RPMI8226 (cell line): Measurements from ENCODE around the gene SIK3.
"Not testable (repeated sequence)": the region's sequence is repeated elsewhere in the genome, so short reads cannot be mapped to it uniquely, and the experiment has no call there.

Source experiments
- DNase-seq: peaks from one replicate; pipeline ENCODE4 v3.0.0-alpha.2; 2015

The SIK3 gene

DNA sequence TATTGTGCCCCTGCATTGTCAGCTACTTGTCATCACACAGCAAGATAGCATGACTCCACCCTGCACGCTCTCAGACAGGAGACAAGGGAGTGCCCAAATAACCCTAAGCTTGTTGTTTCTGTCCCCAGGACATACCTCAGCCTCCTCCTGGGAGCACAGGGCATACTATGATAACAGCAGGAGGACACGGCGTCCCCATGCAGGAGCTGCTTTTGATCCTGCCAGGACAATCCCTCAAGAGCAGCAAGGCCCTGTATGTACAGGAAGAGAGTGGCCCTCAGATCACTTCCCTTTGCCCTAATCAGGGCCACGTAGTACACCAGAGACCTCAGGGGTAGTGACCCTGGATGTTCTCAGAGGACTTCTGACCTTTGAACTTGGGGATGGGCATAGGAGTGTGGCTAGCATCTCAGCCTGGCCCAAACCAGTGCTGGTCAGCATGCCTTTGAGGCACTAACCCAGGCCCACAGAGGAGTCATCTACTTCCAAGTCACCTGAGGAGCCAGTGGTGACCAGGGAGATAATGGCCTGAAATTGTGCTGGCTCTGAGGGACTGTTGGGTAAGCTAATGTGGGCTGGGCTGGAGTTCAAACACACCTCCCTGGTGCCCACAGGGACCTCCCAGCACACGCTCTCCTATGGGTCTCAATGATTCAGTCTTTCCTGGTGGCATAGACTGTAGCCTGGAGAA, 284.3 kb downstream of the SIK3 start:
- DNase-seq, result no peak

DNA sequence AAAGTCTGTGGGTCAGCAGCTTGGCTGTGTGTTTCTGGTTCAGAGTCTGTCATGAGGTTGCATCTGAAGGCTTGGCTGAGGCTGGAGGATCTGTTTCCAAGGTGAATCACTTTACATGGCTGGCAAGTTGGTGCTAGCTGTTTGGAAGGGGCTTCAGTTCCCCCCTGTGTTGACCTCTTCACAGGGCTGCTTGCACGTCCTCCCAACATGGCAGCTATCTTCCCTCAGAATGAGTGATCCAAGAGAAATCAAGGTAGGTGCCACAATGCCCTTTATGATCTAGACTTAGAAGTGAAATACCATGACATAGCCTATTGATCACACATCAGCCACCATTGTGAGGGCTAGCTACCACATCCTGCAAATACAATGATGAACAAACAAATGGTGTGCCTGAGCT, 285.1 kb downstream of the SIK3 start:
- DNase-seq, result no peak

DNA sequence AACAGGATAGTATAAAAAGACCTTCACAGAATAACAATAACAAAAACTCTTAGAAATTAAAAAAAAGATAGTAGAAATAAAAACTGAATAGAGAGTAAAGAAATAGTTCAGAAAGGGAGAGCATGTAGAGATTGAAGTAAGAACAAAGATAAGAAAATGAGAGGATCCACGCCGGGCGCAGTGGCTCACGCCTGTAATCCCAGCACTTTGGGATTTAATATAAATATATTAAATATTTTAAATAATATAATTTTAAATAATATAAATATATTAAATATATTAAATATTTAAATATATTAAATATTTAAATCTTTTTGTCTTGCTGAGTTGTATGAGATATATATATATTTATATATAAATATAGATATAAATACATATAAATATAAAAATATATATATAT, 286.1 kb downstream of the SIK3 start:
- no peak for DNase-seq

DNA sequence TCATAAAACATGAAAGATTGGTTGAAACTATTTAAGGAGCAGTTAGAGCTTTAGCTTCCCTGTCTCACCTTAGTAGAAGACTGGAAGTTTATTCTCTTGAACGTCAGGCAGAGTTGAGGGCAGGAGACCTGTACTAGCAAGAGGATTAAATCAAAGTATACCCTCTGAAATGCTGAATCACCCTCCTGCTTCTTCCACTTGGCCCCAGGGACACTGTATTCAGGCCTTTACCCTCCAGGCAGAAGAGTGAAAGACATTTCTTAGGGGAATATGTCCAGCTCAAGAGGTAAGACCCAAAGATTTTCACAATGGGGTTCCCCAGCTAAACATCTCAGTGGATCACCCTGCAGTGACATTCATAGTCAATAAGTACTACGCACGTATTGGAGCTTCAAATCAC, 287.0 kb downstream of the SIK3 start:
- no peak for DNase-seq

DNA sequence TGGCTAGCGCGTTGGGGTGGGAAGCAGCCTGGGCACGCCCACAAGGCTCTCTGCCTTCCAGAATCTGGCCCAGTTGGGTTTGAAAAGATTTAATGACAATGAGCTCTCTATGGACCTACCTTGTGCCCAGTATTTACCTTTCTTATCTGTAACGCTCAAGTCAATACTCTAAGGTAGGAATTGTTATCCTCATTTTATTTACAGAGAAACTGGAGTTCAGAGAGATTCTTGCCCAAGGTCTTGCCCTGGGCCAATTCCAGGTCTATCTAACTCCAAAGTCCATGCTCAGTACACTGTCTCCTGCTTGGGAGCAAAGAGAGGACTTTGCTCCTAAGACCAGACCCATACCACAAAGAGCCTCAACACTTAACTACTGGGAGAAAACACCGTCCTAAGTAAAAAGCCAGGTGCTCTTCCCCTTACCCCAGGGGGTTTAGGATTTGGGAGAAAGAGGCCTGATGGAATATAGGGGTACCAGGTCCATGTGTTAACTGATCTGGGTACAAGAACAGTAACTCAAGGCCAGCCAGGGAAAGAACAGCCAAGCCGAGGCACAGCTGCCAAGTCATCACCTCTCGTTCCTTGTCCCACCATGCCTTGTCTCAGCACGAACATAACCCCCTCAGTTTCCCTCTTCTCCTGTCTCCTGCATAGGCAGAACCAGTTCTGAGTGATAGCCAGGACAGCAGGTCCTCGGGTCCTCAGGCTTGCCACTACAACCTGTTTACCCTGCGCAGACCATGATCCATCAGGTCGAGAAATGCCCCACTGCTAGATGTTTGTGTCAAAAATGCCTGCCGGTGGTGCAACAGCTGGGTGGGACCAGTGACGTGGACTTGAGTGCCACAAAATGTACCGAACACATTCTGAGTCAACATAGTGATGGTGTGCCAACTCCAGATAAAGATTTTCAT, 289.7 kb downstream of the SIK3 start:
- no peak for DNase-seq

DNA sequence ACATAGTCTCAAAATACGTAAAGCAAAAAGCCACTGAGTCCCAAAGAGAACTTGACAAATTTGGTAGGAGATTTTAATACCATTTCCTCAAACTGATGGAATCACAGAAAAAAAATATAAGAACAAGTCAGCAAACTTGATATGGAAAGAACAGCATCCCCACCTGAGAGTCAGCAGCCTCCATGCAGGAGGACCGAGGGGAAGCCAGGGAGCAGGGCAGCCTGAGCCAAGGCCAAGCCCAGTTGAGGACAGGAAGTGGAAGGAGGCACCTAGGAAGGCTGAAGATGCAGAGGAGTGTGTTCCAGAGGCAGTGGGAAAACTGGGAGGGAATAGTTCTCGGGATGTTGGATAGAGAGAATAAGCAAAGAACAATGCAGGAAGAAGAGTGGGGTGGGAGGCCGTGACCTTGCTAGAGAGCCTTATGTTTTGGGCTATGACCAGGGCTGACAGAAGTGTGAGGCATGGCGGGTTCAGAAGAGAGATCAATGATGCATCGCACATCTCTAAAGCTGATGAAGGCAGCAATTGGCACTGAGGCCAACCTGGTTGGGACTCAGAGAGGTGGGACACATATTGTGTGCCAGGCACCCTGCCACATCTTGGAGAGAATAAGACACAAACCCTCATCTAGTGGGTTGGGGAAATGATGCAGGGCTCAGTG, 290.5 kb downstream of the SIK3 start:
- DNase-seq, result no peak

DNA sequence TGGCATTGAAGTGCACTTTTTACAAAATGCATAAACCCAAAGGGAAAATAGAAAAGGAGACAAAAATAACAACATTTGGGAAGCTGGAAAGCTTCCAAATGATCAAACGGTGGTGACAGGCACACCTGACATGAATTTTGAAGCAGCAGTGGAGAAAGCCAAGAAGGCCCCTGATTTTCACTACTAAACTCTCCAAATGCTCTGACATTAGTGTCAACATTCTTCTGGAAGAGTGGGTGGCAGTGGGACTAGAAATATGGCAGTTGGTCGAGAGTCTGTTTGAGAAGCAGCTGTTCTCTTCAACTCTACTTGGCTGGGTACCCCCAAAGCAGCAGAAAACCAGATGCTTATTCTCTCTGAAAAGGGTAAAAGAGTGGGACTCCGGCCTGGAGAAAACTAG, 294.2 kb downstream of the SIK3 start:
- DNase-seq, result no peak

DNA sequence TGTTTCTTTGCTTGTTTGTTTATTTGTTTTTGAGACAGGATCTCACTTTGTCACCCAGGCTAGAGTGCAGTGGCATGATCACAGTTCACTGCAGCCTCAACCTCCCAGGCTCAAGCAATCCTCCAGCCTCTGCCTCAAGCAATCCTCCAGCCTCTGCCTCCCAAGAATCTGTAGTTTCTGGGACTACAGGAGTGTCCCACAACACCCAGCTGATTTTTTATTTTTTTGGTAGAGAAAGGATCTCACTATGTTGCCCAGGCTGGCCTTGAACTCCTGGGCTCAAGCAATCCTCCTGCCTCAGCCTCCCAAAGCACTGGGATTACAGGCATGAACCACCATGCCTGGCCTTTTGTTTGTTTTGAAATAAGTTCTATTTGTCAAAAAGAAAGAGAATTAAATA, 296.6 kb downstream of the SIK3 start:
- not testable (repeated sequence) for DNase-seq

DNA sequence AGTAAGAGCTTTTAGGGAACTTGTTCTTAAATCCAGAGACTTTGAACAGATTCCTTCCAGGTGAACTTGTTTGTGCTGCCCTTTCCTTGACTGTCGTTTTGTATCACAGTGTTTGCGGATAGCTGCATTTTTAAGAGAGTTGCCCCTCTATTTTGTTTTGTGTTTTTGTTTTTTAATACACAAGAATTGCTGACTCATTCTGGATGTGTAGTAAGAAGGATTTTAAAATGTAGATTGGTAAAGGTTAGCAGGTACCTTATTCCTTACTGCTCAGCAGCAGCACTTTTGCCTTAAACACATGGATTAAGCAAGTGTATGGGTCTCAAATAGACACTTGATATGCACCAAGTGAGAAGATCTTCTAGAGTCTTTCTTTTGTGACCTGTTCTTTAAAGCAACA, 297.6 kb downstream of the SIK3 start:
- no peak for DNase-seq

DNA sequence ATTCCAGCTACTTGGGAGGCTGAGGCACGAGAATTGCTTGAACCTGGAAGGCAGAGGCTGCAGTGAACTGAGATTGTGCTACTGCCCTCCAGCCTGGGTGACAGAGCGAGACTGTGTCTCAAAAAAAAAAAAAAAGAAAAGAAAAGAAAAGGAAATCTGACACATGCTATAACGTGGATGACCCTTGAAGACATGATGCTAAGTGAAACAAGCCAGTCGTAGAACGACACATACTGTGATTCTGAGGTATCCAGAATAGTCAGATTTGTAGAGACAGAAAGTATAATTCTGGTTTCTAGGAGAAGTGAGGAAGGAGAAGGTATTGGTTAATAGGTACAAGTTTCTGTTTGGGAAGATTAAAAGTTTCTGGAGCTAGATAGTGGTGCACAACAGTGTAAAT, 299.9 kb downstream of the SIK3 start:
- DNase-seq, result no peak

DNA sequence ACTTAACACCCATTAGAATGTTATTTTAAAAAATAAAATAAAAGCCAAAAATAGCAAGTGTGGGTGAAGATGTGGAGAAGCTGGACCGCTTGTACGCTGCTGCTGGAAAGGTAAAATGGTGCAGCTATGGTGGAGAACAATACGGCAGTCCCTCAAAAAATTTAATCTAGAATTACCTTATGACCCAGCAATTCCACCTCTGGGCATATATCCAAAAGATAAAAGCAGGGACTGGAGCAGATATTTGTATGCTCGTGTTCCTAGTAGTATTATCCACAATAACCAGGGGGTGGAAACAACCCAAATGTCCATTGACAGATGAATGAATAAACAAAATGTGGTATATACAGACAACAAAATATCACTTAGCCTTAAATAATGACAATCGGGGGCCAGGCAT, 300.4 kb downstream of the SIK3 start:
- no peak for DNase-seq

DNA sequence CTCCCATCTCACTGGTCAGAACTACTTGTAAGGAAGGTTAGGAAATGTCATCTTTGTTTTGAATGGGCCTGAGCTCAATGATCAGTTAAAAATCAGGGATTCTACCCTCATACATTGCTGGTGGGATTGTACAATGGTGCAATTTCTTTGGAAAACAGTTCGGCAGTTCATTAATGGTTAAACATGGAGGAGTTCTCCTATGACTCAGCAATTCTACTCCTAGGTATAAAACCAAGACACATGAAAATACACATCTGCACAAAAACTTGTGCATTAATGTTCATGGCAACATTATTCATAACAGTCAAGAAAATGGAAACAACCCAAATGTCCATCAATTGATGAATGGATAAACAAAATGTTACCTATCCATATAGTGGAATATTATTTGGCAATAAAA, 301.7 kb downstream of the SIK3 start:
- no peak for DNase-seq

DNA sequence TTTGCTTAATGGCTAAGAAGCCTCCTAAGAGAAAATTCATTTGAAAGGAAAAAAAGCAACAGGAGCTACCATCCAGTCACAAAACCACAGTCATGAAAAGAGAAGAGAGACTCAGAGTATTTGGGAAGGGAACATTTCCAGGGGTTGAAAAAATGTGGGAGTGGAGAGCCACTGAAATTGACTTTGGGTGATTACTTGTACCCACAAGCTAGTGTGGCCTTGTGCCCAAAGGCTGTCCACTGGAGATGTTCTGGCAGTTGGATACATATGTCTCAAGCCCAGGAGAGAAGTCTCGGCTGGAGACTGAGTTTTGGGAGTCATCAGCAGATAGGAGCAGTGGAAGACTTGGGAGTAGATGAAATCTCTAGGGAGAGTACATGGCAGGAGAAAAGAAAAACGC, 303.4 kb downstream of the SIK3 start:
- no peak for DNase-seq

DNA sequence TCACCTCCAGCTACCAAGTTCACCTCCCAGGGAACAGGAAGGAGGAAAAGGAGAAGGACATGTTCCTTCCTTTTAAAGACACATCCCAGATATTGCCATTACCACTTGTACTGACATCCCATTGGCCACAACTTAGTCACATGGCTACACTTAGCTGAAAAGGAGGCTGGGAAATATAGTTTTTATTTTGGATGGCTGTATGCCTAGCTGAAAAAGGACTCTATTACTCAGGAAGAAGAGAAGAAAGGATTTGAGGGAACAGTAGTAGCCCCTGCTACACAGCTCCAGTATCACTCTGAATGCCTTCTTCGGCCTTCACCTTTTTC, 304.5 kb downstream of the SIK3 start:
- no peak for DNase-seq
